Stimulated activated naive CD8-positive, alpha-beta T cell treated with anti-CD3 and anti-CD28 coated beads, Interleukin-15, Interleukin-2, amounts not matched to agents 100 ng/mL and 50 ng/mL, for 24 hours (primary cell): ENCODE results near the gene SP2.
"Not testable (repeated sequence)": the region's sequence is repeated elsewhere in the genome, so short reads cannot be mapped to it uniquely, and the experiment has no call there.

ENCODE experiments used
- H3K27ac Mint-ChIP-seq: one replicate; pipeline ENCODE4 v1.8.0; 2021; ENCODE audit warnings: mild to moderate bottlenecking, mixed read lengths
- H3K27me3 Mint-ChIP-seq: one replicate; pipeline ENCODE4 v1.8.0; 2021; ENCODE audit warnings: mixed read lengths
- H3K36me3 Mint-ChIP-seq: one replicate; pipeline ENCODE4 v1.8.0; 2021; ENCODE audit warnings: low read depth, mixed read lengths
- H3K4me1 Mint-ChIP-seq: one replicate; pipeline ENCODE4 v1.8.0; 2021; ENCODE audit warnings: low read depth, mixed read lengths
- H3K4me3 Mint-ChIP-seq: one replicate; pipeline ENCODE4 v1.8.0; 2021; ENCODE audit warnings: mild to moderate bottlenecking, mixed read lengths
- H3K9me3 Mint-ChIP-seq: one replicate; pipeline ENCODE4 v1.8.0; 2021; ENCODE audit warnings: mixed read lengths

Gene SP2

DNA sequence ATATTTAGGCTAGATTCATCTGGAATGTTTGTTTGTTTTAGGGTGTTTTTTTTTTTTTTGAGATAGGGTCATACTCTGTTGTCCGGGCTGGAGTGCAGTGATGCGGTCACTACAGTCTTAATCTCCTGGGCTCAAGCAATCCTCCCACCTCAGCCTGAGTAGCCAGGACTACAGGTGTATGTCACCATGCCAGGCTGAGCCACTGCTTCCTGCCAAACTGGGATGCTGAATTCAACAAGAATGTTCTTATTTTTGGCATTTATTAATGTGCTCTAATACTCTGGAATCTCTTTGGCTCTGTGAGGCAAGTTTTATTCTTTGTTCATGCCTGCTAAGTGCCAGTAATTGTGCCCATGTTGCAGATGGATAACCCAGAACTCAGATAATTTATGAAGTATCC, 21.5 kb downstream of the SP2 start:
- H3K4me3 Mint-ChIP-seq, result no peak overlapping the region
- H3K27me3 Mint-ChIP-seq, result no peaks in the 10 kb centered on the region
- H3K36me3 Mint-ChIP-seq, result peaks cover 29% of the 10 kb centered on the region

DNA sequence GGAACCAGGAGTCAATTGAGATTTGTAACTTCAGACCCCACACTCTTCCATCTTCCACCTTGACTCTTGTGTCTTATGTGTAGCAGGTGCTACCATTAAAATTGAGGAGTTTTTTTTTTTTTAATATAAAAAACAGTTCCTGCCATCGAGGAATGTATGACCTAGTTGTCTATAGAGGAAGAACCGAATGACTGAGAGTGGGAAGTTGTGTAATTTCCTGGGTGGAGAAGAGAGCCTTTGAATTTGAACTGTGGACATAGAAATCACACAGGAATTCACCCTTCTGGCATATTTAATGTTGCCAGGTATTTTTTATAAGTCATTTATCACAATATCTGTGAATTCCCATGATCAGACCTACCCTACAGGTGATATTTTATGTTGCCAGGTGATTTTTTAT, 22.0 kb downstream of the SP2 start:
- H3K4me1 Mint-ChIP-seq, result peaks cover 7% of the 10 kb centered on the region
- no peak overlapping the region for H3K27ac Mint-ChIP-seq
- H3K9me3 Mint-ChIP-seq, result no peaks in the 10 kb centered on the region
- H3K27me3 Mint-ChIP-seq, result no peaks in the 10 kb centered on the region
- H3K4me3 Mint-ChIP-seq, result no peak overlapping the region
- H3K36me3 Mint-ChIP-seq, result peaks cover 32% of the 10 kb centered on the region

More for the DNA sequence above, 21.5 kb downstream of the SP2 start:
- no peak overlapping the region for H3K27ac Mint-ChIP-seq
- peaks cover 7% of the 10 kb centered on the region for H3K4me1 Mint-ChIP-seq
- no peaks in the 10 kb centered on the region for H3K9me3 Mint-ChIP-seq

DNA sequence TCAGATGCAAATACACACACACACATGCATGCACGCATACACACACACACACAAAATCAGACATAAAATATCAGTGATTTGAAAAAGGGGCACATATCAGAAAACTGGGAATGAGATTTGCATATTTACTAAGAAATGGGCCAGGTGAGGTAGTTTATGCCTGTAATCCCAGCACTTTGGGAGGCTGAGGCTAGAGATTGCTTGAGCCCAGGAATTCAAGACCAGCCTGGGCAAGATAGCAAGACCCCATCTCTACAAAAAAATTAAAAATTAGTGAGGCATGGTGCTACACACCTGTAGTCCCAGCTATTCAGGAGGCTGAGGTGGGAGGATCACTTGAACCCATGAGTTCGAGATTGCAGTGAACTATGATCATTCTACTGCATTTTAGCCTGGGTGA, 23.0 kb downstream of the SP2 start:
- peaks cover 7% of the 10 kb centered on the region for H3K4me1 Mint-ChIP-seq
- no peak overlapping the region for H3K27ac Mint-ChIP-seq
- peaks cover 36% of the 10 kb centered on the region for H3K36me3 Mint-ChIP-seq

DNA sequence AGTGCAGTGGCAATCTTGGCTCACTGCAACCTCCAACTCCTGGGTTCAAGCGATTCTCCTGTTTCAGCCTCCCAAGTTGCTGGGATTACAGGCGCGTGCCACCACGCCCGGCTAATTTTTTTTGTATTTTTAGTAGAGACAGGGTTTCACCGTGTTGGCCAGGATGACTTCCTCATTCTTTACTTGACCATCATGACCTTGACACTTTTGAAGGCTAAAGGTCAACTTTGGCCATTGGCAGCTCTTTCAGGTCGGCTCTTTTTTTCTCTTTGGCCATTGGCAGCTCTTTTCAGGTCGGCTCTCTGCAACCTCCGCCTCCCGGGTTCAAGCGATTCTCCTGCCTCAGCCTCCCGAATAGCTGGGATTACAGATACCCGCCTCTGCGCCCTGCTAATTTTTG, 23.9 kb downstream of the SP2 start:
- H3K27ac Mint-ChIP-seq, H3K9me3 Mint-ChIP-seq, H3K4me1 Mint-ChIP-seq, H3K4me3 Mint-ChIP-seq, H3K27me3 Mint-ChIP-seq: not testable (repeated sequence)
- H3K36me3 Mint-ChIP-seq, result peaks cover 42% of the 10 kb centered on the region

More for the DNA sequence above, 23.0 kb downstream of the SP2 start:
- H3K27me3 Mint-ChIP-seq, result no peaks in the 10 kb centered on the region
- no peak overlapping the region for H3K4me3 Mint-ChIP-seq
- no peaks in the 10 kb centered on the region for H3K9me3 Mint-ChIP-seq

DNA sequence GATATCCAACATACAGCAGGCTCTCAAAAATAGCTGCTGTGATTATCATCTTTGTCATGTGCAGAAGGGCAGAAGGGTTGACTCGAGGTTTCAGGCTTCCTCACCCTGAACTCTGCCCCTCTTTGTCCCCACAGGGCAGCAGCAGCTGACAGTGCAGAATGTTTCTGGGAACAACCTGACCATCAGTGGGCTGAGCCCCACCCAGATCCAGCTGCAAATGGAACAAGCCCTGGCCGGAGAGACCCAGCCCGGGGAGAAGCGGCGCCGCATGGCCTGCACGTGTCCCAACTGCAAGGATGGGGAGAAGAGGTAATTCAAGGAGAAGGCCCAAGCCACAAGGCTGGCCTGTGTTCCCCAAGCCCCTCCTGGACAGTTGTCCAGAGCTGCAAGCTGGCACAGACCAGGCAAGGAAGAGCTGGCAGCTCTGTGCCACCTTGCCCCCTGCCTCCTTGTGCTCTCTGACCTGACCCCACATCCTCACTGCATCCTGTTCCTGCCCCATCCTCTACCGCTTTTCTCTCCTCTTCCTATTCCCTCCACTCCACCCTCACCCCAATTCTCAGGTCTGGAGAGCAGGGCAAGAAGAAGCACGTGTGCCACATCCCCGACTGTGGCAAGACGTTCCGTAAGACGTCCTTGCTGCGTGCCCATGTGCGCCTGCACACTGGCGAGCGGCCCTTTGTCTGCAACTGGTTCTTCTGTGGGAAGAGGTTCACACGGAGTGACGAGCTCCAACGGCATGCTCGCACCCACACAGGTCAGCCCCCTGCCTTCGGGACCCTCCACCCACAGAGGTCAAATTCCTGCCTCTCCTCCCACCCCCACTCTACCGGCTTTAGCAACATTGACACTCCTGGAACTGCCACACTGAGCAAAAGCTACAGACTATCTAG, 29.0 kb downstream of the SP2 start:
- Mint-ChIP-seq H3K9me3 (no peaks in the 10 kb centered on the region), H3K27me3 (no peaks in the 10 kb centered on the region), H3K4me3 (no peak overlapping the region), H3K36me3 (peaks cover 46% of the 10 kb centered on the region), H3K4me1 (no peaks in the 10 kb centered on the region), H3K27ac (peak overlapping the region; percentile 11)

DNA sequence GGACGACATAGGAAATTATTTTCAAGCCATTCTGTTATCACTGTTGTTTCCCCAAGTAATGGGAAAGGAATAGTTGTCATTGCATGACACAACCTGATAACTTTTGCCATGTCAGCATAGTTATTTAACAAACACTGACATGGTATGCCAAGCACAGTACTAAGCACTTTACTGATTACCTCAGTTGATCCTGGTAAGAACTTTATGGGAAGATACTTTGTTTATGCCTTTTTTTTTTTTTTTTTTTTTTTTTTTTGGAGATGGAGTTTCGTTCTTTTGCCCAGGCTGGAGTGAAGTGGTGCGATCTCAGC, 29.6 kb downstream of the SP2 start:
- Mint-ChIP-seq H3K4me1 (no peaks in the 10 kb centered on the region), H3K27ac (peak overlapping the region; percentile 11)

DNA sequence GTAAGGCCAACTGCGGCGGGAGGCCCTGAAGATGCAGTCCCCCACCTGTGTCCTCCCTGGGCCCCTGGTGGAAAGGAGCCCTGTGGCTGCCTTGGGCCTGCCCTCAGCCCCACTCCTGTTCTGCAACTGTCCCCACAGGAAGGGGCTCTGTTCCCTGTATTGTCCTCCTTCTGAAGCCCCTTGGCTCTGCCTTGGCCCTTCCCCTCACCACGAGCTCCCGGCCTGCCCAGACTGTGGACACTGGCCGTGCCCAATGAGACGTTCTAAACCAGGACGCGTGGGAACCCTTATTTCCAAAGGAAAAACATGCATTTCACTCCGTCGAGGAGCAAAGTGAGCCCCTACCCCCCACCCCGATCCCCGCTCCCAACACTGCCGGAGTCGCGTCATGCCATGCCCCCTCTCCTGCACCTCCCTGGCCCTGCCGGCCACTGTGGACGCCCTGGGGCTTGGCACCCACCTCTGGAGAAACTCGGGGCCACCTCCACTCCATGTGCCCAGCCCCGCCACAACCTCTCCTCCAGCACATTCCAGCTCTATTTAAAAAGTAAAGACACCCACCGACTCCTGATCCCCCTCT, 31.9 kb downstream of the SP2 start:
- no peaks in the 10 kb centered on the region for H3K27me3 Mint-ChIP-seq
- no peak overlapping the region for H3K4me3 Mint-ChIP-seq
- no peaks in the 10 kb centered on the region for H3K9me3 Mint-ChIP-seq
- no peaks in the 10 kb centered on the region for H3K4me1 Mint-ChIP-seq
- H3K27ac Mint-ChIP-seq, result no peak overlapping the region
- H3K36me3 Mint-ChIP-seq, result peaks cover 33% of the 10 kb centered on the region

More for the DNA sequence above, 29.6 kb downstream of the SP2 start:
- H3K27me3 Mint-ChIP-seq, result no peaks in the 10 kb centered on the region
- no peak overlapping the region for H3K4me3 Mint-ChIP-seq
- no peaks in the 10 kb centered on the region for H3K9me3 Mint-ChIP-seq
- H3K36me3 Mint-ChIP-seq, result peaks cover 44% of the 10 kb centered on the region

DNA sequence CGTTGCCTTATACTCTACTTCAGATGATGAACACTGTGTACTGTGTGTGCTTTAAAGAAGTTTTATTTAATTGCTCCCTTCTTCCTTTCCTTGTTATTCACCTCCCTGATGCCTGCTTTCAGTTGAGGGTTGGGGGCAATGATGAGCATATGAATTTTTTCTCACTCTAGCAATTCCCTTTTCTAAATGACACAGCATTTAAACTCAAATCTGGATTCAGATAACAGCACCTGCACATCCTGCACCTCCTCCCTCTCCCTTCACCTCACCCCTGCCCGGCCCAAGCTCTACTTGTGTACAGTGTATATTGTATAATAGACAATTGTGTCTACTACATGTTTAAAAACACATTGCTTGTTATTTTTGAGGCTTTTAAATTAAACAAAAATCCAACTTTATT, 32.4 kb downstream of the SP2 start:
- Mint-ChIP-seq H3K4me1 (no peaks in the 10 kb centered on the region), H3K27me3 (no peaks in the 10 kb centered on the region), H3K9me3 (no peaks in the 10 kb centered on the region), H3K27ac (no peak overlapping the region), H3K4me3 (no peak overlapping the region), H3K36me3 (peaks cover 28% of the 10 kb centered on the region)

DNA sequence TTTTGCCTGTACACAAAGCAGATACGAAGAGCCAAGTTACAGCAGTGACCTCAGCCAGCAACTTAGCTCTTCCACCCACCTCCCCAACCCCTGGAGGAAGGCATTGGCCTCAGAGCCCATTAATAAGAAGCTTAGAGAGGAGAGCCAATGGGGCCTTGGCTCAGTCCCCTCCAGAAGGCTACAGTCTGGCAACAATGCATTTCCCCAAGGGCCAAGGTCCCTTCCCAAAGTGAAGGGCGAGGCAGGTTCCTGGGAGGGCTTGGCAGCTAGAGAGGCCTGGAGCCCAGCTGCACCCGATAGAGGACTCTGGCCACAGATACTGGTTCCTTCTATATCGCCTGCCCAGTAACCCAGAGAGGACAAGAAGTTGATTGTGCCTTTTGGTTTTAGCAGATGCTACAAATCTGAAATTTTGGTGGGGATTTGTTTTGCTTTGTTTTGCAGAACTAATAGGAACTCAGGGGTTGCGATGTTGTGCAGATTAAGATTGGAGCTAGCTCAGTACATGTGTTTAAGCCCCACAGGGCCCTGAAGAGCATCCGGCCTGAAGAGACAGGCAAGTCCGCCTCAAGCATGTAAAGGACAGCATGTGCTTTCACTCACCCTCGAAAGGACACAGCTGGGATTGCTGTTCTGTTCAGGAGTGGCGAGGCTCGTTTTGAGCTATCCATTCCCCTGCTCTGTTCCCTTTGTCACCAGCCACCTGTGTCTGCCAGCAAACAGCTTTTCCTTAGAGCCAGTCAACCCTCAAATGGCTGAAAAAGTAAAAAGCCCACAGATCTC, 33.4 kb downstream of the SP2 start:
- Mint-ChIP-seq H3K27ac (no peak overlapping the region), H3K4me3 (no peak overlapping the region), H3K27me3 (no peaks in the 10 kb centered on the region), H3K4me1 (no peaks in the 10 kb centered on the region), H3K9me3 (no peaks in the 10 kb centered on the region), H3K36me3 (peaks cover 24% of the 10 kb centered on the region)

DNA sequence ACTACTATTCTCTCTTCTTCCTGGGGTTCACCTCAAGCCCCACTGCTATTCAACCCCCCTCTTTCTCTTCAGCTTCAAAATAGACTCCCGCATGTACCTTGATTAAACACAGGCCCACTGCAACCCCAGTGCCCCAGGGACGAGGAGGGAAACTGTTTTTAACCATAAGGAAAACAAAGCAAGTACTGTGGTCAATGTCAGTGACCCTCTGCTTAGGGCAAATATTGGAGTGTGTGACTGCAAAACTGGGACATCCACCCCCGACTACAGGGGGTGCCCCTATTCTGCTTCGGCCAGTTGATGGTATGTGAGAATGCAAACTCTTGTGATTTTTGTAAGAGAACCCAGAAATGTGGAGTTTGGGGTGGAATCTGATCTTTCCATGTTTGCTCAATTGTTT, 35.8 kb downstream of the SP2 start:
- Mint-ChIP-seq H3K36me3 (peaks cover 8% of the 10 kb centered on the region), H3K27ac (no peak overlapping the region), H3K27me3 (no peaks in the 10 kb centered on the region), H3K4me1 (peaks cover 3% of the 10 kb centered on the region), H3K9me3 (no peaks in the 10 kb centered on the region), H3K4me3 (no peak overlapping the region)

DNA sequence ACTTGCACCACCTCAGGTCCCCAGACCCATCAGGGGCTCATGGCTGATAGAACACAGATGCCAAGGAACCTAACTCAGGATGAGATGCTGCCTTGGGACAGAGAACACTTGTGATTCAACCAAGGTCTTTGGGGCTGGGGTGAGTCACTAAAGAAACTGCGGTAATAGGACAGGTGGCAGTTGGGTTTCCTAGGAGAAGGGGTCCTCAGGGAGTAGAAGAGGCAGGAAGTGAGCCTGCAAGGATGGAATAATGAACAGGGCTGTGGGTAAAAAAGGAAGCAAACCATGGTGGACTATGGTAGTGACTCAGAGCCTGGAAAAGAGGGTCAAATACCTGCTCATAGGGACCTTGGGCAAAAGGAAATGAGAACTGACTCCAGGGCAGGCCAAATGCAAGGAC, 38.8 kb downstream of the SP2 start:
- no peaks in the 10 kb centered on the region for H3K27me3 Mint-ChIP-seq
- H3K4me3 Mint-ChIP-seq, result no peak overlapping the region

DNA sequence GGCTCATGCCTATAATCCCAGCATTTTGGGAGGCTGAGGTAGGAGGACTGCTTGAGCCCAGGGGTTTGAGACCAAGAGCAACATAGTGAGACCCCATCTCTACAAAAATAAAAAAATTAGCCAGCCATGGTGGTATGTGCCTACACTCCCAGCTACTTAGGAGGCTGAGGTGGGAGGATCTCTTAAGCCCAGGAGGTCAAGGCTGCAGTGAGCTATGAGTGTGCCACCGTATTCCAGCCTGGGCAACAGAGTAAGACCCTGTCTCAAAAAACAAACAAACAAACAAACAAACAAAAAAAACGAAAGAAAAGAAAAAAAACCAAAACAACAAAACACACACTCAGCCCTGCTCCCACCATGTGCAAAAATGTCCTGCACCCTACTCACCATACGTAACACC, 39.4 kb downstream of the SP2 start:
- not testable (repeated sequence) for H3K36me3 Mint-ChIP-seq, H3K9me3 Mint-ChIP-seq, H3K27ac Mint-ChIP-seq, H3K4me3 Mint-ChIP-seq, H3K27me3 Mint-ChIP-seq
- peaks cover 21% of the 10 kb centered on the region for H3K4me1 Mint-ChIP-seq

More for the DNA sequence above, 38.8 kb downstream of the SP2 start:
- H3K4me1 Mint-ChIP-seq, result peaks cover 15% of the 10 kb centered on the region
- H3K27ac Mint-ChIP-seq, result no peak overlapping the region
- H3K36me3 Mint-ChIP-seq, result no peaks in the 10 kb centered on the region
- no peaks in the 10 kb centered on the region for H3K9me3 Mint-ChIP-seq

DNA sequence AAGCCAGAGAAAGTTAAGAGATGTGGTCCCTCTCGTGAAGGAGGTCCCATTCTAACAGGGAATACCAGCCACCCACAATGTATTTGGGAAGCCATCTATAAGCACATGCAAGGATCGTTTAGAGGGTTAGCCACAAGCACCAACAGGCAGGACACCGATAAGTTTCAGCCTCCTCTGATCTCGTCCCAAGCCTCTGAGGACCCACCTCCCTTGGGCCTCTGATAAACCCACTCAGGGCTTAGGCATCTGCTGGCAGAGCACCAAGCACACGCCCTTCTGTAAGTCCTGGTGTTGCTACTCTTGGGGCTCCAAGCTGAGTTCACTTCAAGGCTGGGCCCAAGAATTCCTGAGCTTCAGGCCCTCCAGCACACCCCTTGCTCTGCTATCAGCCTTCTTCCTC, 39.9 kb downstream of the SP2 start:
- peaks cover 3% of the 10 kb centered on the region for H3K36me3 Mint-ChIP-seq
- no peak overlapping the region for H3K27ac Mint-ChIP-seq
- peaks cover 26% of the 10 kb centered on the region for H3K4me1 Mint-ChIP-seq
- H3K4me3 Mint-ChIP-seq, result no peak overlapping the region
- H3K27me3 Mint-ChIP-seq, result no peaks in the 10 kb centered on the region
- peaks cover 3% of the 10 kb centered on the region for H3K9me3 Mint-ChIP-seq

DNA sequence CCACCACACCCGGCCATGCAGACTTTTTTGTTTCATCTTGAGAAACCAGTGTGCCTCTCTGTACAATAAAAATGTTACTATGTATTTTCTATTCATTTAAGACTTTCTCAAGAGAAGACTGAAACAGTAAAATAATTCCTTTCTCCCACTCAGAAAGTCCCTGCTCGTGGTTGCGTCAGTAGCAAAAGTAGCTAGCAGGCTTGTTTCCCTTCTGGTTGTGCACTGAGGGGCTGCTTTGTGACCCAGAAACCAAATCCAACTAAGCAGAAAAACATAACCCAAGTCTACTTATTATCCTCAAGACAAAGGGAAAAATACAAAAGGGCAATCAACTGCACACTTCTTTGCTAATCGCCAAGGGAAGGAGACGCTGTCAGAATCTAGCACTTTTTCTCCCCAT, 41.9 kb downstream of the SP2 start:
- peaks cover 8% of the 10 kb centered on the region for H3K36me3 Mint-ChIP-seq
- peaks cover 5% of the 10 kb centered on the region for H3K9me3 Mint-ChIP-seq
- H3K4me3 Mint-ChIP-seq, result no peak overlapping the region
- H3K27ac Mint-ChIP-seq, result no peak overlapping the region
- no peaks in the 10 kb centered on the region for H3K27me3 Mint-ChIP-seq
- peaks cover 45% of the 10 kb centered on the region for H3K4me1 Mint-ChIP-seq
